K562 (cell line): ENCODE measurements around the gene PPIA. TPM values are rescaled to one million over a fixed set of nuclear protein-coding genes. Genes with fewer than 3 reads are reported as not detected.
A peak's percentile ranks its signal among the peaks of the same experiment; 100 is the strongest.

Experiments
- ARNT ChIP-seq, 2 experiments: fragments of 450-650 bp; IDR thresholded peaks; 2 replicates each; pipeline ENCODE4 v1.6.1; 2016; ENCODE audit warnings: mild to moderate bottlenecking in 1 of 2
- ATF1 ChIP-seq, 2 experiments: fragments of 450-650 bp in 1 of 2; IDR thresholded peaks; 2 replicates each; pipeline ENCODE4 v1.6.1; 2016; ENCODE audit warnings: missing compliant biosample characterization in 1 of 2, missing genetic modification characterization in 1 of 2
- BDP1 ChIP-seq: IDR thresholded peaks from 3 replicates; pipeline ENCODE4 v1.6.1; 2011; ENCODE audit not compliant: insufficient read length, insufficient read depth
- E2F1 ChIP-seq: sonication (generic); formaldehyde crosslinking; IDR thresholded peaks from 2 replicates; pipeline ENCODE4 v1.8.1; 2023; ENCODE audit warnings: mild to moderate bottlenecking, missing genetic modification reagents, moderate library complexity
- ETV1 ChIP-seq: fragments of 450-650 bp; conservative IDR thresholded peaks from 2 replicates; pipeline ENCODE4 v1.6.1; 2016; ENCODE audit warnings: missing genetic modification characterization, control low read depth, low read depth, missing compliant biosample characterization
- GABPB1 ChIP-seq: sonication (generic); formaldehyde crosslinking; IDR thresholded peaks from 2 replicates; pipeline ENCODE4 v1.8.0; 2022; ENCODE audit warnings: mild to moderate bottlenecking, missing genetic modification reagents
- HMG20B ChIP-seq: fragments of 250-450 bp; sonication (Bioruptor Pico); IDR thresholded peaks from 2 replicates; pipeline ENCODE4 v1.5.0; 2021; ENCODE audit warnings: mild to moderate bottlenecking
- NCOR1 ChIP-seq: fragments of 450-650 bp; IDR thresholded peaks from 2 replicates; pipeline ENCODE4 v1.6.1; 2016; ENCODE audit warnings: mild to moderate bottlenecking, moderate library complexity
- POLR2AphosphoS5 ChIP-seq: IDR thresholded peaks from 2 replicates; pipeline ENCODE4 v1.6.1; 2011; ENCODE audit warnings: mild to moderate bottlenecking, low read depth, low read length, moderate library complexity; ENCODE audit not compliant: control insufficient read depth, insufficient read depth
- POLR2H ChIP-seq: IDR thresholded peaks from 2 replicates; pipeline ENCODE4 v1.6.1; 2016; ENCODE audit warnings: missing genetic modification characterization, low read depth, mild to moderate bottlenecking, control low read depth, missing compliant biosample characterization, moderate library complexity
- RBFOX2 ChIP-seq: fragments of 200-400 bp; formaldehyde crosslinking; IDR thresholded peaks from 2 replicates; pipeline ENCODE4 v1.6.1; 2017; ENCODE audit warnings: low read depth, mild to moderate bottlenecking, low read length, moderate library complexity
- TAF1 ChIP-seq: IDR thresholded peaks from 2 replicates; pipeline ENCODE4 v1.6.1; 2011; ENCODE audit warnings: mild to moderate bottlenecking, low read length, moderate library complexity; ENCODE audit not compliant: insufficient read depth, control insufficient read depth, severe bottlenecking; ENCODE audit errors: extremely low read depth
- ZFX ChIP-seq: sonication (generic); formaldehyde crosslinking; IDR thresholded peaks from 2 replicates; pipeline ENCODE4 v1.8.0; 2022; ENCODE audit warnings: mild to moderate bottlenecking, missing genetic modification reagents, moderate library complexity
- polyA plus RNA-seq, 8 experiments: library from polyadenylated mRNA; depleted of rRNA in 4 of 8; stranded (reverse) in 5 of 8; unstranded in 3 of 8; fragments of >200 nt; fragmentation: Nextera tagmentation in 2 of 8; fragmentation: Illumina TruSeq in 1 of 8; extraction: Ambion mirVana in 2 of 8; extraction: Trizol in 1 of 8; gene quantifications; 2 replicates each; pipeline versions ENCODE4 v1.2.1 to v1.2.3, GENCODE V29; 2011 to 2014; ENCODE audit warnings: inconsistent platforms in 1 of 8, missing spikeins in 1 of 8
- total RNA-seq, 7 experiments: library from RNA; depleted of rRNA in 6 of 7; stranded (reverse); fragments of >200 nt in 6 of 7; fragmentation: Illumina TruSeq in 2 of 7; extraction: Trizol in 2 of 7; gene quantifications; 2 replicates each; pipeline versions ENCODE4 v1.2.1 to v1.2.3, GENCODE V29; 2011 to 2021; ENCODE audit warnings: low replicate concordance in 1 of 7
- TF ChIP-seq, protein P1 (sequence below), 2 experiments: fragments of 450-650 bp; formaldehyde crosslinking in 1 of 2; IDR thresholded peaks; 2 replicates each; pipeline versions ENCODE4 v1.4.0 to v1.6.1; 2014 to 2020; ENCODE audit warnings: mild to moderate bottlenecking in 2 of 2, borderline replicate concordance in 1 of 2, low read depth in 1 of 2
- TF ChIP-seq, protein P2 (sequence below): fragments of 450-650 bp; formaldehyde crosslinking; conservative IDR thresholded peaks from 2 replicates; pipeline ENCODE4 v1.4.0; 2022; ENCODE audit warnings: mild to moderate bottlenecking, missing genetic modification characterization

Gene PPIA
- total and polyA plus RNA-seq, 9 of the 15 experiments (the other 6 are each of a cell fraction or from before 2014, with no cell fraction given) = 2,583 to 7,504 (median 3,973) TPM

DNA sequence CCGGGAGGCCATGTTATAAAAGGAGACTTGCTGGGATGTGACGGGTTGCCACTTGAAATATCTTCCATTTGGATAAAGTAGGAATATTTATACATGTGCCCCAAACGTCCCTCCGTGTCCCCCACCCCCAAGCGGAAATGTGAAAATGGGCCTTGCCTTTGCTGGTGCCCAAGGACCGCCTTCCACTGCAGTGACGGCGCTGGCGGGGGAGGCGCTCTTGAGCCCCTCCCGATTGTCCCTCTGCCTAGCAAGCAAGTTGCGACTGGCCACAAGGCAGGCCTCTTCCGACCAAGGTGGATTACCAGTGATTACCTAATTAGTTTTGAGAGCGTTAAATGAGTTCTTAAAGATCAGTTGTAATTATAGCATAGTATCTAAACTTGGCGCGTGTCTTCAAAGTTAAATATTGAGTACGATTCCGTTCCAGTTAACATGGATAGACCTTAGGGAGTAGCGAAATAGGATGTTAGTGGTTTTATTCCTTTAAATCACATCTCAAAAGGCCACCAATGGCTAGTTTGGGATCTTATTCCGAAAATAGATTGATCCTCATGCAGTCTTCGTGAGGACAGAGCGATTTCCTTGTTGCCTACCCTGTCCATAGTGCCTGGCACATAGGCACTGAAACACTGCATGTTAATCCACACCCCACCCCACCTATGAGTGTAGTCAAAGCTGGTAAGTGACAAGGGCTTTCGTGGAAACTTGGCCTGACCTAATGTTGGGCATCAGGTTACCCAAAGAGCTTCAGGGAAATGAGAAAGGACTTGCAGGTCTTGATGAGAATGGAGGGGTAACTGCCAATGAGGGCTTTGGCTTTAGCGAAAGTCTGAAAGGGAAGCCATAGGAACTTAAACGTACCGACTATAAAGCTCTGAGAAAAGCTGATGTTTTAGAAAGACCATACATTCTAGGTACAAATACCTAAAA is 1.1 kb downstream of the PPIA start (continued):
- TF ChIP-seq, protein P1, sequence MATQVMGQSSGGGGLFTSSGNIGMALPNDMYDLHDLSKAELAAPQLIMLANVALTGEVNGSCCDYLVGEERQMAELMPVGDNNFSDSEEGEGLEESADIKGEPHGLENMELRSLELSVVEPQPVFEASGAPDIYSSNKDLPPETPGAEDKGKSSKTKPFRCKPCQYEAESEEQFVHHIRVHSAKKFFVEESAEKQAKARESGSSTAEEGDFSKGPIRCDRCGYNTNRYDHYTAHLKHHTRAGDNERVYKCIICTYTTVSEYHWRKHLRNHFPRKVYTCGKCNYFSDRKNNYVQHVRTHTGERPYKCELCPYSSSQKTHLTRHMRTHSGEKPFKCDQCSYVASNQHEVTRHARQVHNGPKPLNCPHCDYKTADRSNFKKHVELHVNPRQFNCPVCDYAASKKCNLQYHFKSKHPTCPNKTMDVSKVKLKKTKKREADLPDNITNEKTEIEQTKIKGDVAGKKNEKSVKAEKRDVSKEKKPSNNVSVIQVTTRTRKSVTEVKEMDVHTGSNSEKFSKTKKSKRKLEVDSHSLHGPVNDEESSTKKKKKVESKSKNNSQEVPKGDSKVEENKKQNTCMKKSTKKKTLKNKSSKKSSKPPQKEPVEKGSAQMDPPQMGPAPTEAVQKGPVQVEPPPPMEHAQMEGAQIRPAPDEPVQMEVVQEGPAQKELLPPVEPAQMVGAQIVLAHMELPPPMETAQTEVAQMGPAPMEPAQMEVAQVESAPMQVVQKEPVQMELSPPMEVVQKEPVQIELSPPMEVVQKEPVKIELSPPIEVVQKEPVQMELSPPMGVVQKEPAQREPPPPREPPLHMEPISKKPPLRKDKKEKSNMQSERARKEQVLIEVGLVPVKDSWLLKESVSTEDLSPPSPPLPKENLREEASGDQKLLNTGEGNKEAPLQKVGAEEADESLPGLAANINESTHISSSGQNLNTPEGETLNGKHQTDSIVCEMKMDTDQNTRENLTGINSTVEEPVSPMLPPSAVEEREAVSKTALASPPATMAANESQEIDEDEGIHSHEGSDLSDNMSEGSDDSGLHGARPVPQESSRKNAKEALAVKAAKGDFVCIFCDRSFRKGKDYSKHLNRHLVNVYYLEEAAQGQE (IDR thresholded peaks at IDR 0.05; ENCODE audit: borderline replicate concordance) = peak; percentile 34; the same call in 1 of the 2 replicates
- TF ChIP-seq, protein P1 (CRISPR knock-in tag; IDR thresholded peaks at IDR 0.05; ENCODE audit: low read depth) = no peak
- TF ChIP-seq NCOR1 (peak; percentile 15), ARNT (IDR thresholded peaks at IDR 0.05) (peak in 1 of 2 experiments; percentile 71; a peak in 1 of 4 replicates), ETV1 (tag) (peak; percentile 84), E2F1 (peak; percentile 34; the same call in 1 of the 2 replicates), POLR2AphosphoS5 (peak; percentile 58; the same call in 1 of the 2 replicates), GABPB1 (0 out of 2 replicates have a peak, but pooled peaks have one; percentile 54), ATF1 (CRISPR knock-in tag; IDR thresholded peaks at IDR 0.05) (no peak), ATF1 (tag; IDR thresholded peaks at IDR 0.05) (peak; percentile 60; the same call in 1 of the 2 replicates), ZFX (CRISPR knock-in tag) (peak; percentile 86), RBFOX2 (no peak; the same call in none of the 2 replicates), TAF1 (peak; percentile 77), POLR2H (tag) (peak; percentile 1; the same call in 1 of the 2 replicates), HMG20B (no peak), BDP1 (no peak)
- TF ChIP-seq, protein P2, sequence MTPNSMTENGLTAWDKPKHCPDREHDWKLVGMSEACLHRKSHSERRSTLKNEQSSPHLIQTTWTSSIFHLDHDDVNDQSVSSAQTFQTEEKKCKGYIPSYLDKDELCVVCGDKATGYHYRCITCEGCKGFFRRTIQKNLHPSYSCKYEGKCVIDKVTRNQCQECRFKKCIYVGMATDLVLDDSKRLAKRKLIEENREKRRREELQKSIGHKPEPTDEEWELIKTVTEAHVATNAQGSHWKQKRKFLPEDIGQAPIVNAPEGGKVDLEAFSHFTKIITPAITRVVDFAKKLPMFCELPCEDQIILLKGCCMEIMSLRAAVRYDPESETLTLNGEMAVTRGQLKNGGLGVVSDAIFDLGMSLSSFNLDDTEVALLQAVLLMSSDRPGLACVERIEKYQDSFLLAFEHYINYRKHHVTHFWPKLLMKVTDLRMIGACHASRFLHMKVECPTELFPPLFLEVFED (CRISPR knock-in tag) = peak; percentile 2; the same call in 1 of the 2 replicates
